ENCODE results near the gene ZNRF2.

DNA sequence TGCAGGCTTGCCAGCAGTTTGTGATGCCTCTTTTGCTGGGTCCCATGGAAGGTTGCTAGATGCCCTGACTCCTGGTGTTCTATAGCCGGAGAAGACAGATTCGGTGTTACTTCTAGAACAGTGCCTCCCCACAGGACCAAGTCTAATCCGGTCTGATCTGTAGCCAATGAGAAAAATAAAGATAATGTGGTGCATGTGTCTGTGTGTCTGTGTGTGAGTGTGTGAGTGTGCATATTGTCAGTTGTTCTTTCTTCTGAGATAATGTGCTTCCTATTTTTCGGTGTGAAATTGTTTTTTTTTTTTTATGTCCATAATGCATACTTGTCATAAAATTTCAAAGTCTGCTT lies 29.7 kb upstream of the ZNRF2 start:
- TF ChIP-seq POLR2AphosphoS5 (IDR thresholded peaks at IDR 0.05) (no peak), CTCF (IDR thresholded peaks at IDR 0.05) (no peak), POLR2A (IDR thresholded peaks at IDR 0.05) (no peak), EP300 (IDR thresholded peaks at IDR 0.05) (no peak)
